ENCODE measurements around the gene TBC1D5.

DNA sequence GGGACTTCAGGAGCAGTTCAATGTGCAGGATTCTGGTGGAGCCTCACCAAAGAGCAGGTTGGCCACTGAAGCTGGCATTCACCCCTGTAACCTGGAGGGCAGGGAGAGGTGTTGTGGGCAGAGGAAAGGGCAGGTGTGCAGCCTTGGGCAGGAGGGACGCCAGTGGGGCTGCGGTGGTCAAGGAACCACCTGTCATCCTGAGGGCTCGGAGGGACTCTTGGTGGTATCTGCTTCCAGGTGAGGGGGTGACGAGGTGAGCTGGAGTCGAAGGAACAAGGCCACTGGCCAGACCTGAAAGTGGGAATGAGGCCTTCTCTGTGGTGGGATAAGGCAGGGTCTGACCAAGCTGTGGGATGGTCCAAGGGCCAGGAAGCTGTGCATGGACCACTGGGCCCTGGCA is 588.2 kb downstream of the TBC1D5 start:
- TF ChIP-seq, protein P1, sequence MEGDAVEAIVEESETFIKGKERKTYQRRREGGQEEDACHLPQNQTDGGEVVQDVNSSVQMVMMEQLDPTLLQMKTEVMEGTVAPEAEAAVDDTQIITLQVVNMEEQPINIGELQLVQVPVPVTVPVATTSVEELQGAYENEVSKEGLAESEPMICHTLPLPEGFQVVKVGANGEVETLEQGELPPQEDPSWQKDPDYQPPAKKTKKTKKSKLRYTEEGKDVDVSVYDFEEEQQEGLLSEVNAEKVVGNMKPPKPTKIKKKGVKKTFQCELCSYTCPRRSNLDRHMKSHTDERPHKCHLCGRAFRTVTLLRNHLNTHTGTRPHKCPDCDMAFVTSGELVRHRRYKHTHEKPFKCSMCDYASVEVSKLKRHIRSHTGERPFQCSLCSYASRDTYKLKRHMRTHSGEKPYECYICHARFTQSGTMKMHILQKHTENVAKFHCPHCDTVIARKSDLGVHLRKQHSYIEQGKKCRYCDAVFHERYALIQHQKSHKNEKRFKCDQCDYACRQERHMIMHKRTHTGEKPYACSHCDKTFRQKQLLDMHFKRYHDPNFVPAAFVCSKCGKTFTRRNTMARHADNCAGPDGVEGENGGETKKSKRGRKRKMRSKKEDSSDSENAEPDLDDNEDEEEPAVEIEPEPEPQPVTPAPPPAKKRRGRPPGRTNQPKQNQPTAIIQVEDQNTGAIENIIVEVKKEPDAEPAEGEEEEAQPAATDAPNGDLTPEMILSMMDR (IDR thresholded peaks at IDR 0.05): no peak
- TF ChIP-seq POLR2A (IDR thresholded peaks at IDR 0.05) (no peak), POLR2AphosphoS5 (IDR thresholded peaks at IDR 0.05; ENCODE audit: insufficient read depth in 1 of 2, low read depth in 1 of 2) (no peak)

All from vagina (tissue), 2 donors.